Chondrocyte (in vitro differentiated cells): Measurements from ENCODE around the gene NUP210. TPM values are rescaled to one million over a fixed set of nuclear protein-coding genes. Genes with fewer than 3 reads are reported as not detected.

Experiments
- DNase-seq: peaks from one replicate; pipeline ENCODE4 v3.0.0; 2021; ENCODE audit warnings: mixed read lengths, low spot score
- H3K27ac Mint-ChIP-seq: one replicate; pipeline ENCODE4 v1.8.0; 2021; ENCODE audit warnings: mild to moderate bottlenecking, moderate library complexity, mixed read lengths; ENCODE audit not compliant: unreplicated experiment
- H3K27me3 Mint-ChIP-seq: 2 replicates; pipeline ENCODE4 v1.8.0; 2021; ENCODE audit warnings: low read depth, mixed read lengths
- H3K36me3 Mint-ChIP-seq: 2 replicates; pipeline ENCODE4 v1.8.0; 2021; ENCODE audit warnings: low read depth, mixed read lengths
- H3K4me1 Mint-ChIP-seq: 2 replicates; pipeline ENCODE4 v1.8.0; 2021; ENCODE audit warnings: low read depth, mild to moderate bottlenecking, mixed read lengths
- H3K4me3 Mint-ChIP-seq: one replicate; pipeline ENCODE4 v1.8.0; 2021; ENCODE audit warnings: mild to moderate bottlenecking, moderate library complexity, mixed read lengths; ENCODE audit not compliant: unreplicated experiment
- H3K9me3 Mint-ChIP-seq: 2 replicates; pipeline ENCODE4 v1.8.0; 2021; ENCODE audit warnings: low read depth, mixed read lengths
- total RNA-seq: library from RNA; stranded (reverse); gene quantifications from 3 replicates; pipeline ENCODE4 v1.2.1, GENCODE V29; 2021
- TF ChIP-seq, protein P1 (sequence below): fragments of 200-600 bp; sonication (generic); IDR thresholded peaks from 2 replicates; pipeline ENCODE4 v1.5.0; 2021; ENCODE audit warnings: antibody characterized with exemption, mild to moderate bottlenecking, moderate library complexity

The NUP210 gene
- total RNA-seq, 1 donor from 2014 or later = 0.72 TPM

DNA sequence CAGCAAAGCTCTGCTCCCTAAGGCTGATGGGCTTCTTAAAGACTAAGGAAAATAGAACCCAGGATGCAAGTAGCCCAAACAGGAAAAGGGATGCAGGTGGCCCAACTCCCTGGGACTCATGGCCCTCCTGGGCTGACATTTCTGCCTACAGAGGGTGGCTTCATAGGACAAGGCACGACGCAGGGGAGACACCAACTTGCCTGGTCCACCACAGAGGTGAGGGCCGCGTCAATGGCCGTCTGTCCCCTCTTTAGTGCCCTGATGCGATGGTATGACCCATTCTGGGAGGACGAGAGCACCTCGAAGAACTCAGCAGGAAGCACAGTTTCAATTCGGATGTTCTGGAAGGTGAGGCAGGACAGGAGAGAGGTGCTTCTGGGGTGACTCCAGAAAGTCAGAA lies 44.0 kb downstream of the NUP210 start:
- Mint-ChIP-seq H3K27ac (no peak overlapping the region), H3K27me3 (no peaks in the 10 kb centered on the region), H3K36me3 (no peaks in the 10 kb centered on the region), H3K4me1 (peaks cover 36% of the 10 kb centered on the region), H3K9me3 (no peaks in the 10 kb centered on the region), H3K4me3 (no peak overlapping the region)
- DNase-seq = no peak
- TF ChIP-seq, protein P1, sequence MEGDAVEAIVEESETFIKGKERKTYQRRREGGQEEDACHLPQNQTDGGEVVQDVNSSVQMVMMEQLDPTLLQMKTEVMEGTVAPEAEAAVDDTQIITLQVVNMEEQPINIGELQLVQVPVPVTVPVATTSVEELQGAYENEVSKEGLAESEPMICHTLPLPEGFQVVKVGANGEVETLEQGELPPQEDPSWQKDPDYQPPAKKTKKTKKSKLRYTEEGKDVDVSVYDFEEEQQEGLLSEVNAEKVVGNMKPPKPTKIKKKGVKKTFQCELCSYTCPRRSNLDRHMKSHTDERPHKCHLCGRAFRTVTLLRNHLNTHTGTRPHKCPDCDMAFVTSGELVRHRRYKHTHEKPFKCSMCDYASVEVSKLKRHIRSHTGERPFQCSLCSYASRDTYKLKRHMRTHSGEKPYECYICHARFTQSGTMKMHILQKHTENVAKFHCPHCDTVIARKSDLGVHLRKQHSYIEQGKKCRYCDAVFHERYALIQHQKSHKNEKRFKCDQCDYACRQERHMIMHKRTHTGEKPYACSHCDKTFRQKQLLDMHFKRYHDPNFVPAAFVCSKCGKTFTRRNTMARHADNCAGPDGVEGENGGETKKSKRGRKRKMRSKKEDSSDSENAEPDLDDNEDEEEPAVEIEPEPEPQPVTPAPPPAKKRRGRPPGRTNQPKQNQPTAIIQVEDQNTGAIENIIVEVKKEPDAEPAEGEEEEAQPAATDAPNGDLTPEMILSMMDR = no peak

DNA sequence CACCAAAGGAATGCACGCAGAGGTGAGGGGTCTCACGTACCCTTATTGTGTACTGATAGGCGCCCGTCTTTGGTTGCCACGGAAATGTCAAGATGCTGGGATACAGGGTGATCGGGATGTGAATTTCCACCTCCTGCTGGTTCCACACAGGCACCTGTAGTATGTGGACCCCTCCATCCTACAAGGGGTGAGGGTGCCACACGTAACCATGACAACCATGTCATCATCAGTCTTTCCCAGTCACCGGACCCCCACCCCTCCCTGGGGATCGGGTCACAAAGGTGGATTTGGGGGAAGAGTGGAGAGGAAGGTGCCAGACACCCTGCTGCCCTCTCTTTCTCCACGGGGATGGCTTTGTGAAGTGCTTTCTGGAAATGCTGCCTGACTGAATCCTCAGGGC lies 44.7 kb downstream of the NUP210 start:
- Mint-ChIP-seq H3K4me3 (no peak overlapping the region), H3K27ac (no peak overlapping the region), H3K27me3 (no peaks in the 10 kb centered on the region)

DNA sequence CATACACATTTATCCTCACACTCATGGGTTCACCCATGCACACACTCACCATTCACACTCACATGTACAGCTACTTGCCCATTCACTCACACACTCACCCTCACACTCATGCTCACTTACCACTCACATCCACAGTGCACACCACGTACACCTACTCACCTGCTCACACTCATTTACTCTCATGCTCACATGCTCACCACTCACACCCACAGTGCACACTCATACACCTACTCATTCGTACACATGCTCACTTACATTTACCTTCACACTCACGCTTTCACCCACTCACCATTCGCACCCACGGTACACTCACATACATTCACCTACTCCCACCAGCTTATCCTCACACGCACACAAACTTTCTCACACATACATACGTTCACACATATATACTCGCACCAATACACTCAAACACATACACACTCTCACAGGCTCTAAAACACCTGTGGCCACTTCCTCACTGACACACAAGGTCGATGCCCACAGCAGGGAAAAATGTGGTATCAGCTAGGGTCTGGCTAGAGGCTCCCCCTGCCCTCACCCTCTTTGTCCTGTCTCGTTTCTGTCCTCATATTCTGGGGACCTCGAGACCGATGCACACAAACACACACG lies 46.0 kb downstream of the NUP210 start:
- Mint-ChIP-seq H3K9me3 (no peaks in the 10 kb centered on the region), H3K36me3 (no peaks in the 10 kb centered on the region), H3K4me1 (peaks cover 16% of the 10 kb centered on the region), H3K27ac (no peak overlapping the region), H3K27me3 (no peaks in the 10 kb centered on the region), H3K4me3 (no peak overlapping the region)
- TF ChIP-seq, protein P1 = no peak
- DNase-seq = no peak

More for the DNA sequence above, 44.7 kb downstream of the NUP210 start:
- no peak for DNase-seq
- Mint-ChIP-seq H3K4me1 (peaks cover 30% of the 10 kb centered on the region), H3K9me3 (no peaks in the 10 kb centered on the region), H3K36me3 (no peaks in the 10 kb centered on the region)
- TF ChIP-seq, protein P1 = no peak

DNA sequence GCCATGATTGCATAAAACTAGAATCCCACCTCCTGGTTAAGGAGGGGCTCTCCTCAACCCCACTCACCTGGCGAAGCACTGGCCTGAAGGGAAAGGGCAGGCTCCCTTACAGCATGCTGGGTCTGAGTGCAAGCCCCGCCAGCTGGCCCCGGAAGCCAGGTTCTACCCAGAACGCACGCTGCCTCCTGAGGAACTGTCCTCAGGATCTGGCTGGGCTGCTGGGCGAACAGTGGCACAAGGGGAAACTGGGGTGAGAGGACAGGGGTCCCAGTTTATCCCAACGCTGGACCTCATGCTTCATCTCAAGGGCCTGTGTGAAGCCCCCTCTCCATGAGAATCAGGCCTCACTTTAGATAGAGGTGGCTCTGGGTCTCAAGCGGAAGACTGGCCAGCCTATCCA lies 47.5 kb downstream of the NUP210 start:
- no peak overlapping the region for H3K27ac Mint-ChIP-seq
- no peak for DNase-seq

DNA sequence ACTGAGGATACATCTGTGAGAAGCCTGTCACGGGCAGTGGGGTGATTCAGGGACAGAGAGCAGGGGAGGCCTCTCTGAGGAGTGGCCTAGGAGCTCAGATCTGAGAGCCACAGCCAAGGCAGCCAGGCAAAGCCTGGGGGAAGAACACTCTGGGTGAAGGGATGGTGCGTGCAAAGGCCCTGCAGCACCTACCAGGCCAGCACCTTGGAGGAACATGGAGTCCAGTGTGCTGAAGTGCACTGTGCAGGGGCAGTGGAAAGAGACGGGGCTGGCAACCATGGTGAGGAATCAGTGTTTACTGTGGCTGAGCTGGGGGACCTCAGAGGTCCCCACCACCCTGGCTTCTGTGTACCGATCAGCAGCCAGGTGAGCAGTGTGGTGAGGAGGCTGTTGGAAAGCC lies 48.0 kb downstream of the NUP210 start:
- H3K27ac Mint-ChIP-seq = no peak overlapping the region
- TF ChIP-seq, protein P1 = no peak
- no peaks in the 10 kb centered on the region for H3K36me3 Mint-ChIP-seq
- H3K9me3 Mint-ChIP-seq = no peaks in the 10 kb centered on the region
- H3K4me3 Mint-ChIP-seq = no peak overlapping the region
- H3K4me1 Mint-ChIP-seq = peaks cover 3% of the 10 kb centered on the region
- peaks cover 2% of the 10 kb centered on the region for H3K27me3 Mint-ChIP-seq
- DNase-seq = no peak

More for the DNA sequence above, 47.5 kb downstream of the NUP210 start:
- Mint-ChIP-seq H3K27me3 (peaks cover 2% of the 10 kb centered on the region), H3K36me3 (no peaks in the 10 kb centered on the region), H3K9me3 (no peaks in the 10 kb centered on the region), H3K4me3 (no peak overlapping the region), H3K4me1 (peaks cover 3% of the 10 kb centered on the region)
- TF ChIP-seq, protein P1 = no peak
